Endothelial cell of umbilical vein (primary cell): ENCODE results near the gene BPI. TPM values are rescaled to one million over a fixed set of nuclear protein-coding genes. Genes with fewer than 3 reads are reported as not detected.

Experiments
- BruUV-seq: library from RNA; stranded (reverse); fragments of 400-500 nt; replicated peaks from 2 replicates; lab custom pipeline; 2021; lab: Mats Ljungman, UMichigan
- CTCF ChIA-PET: fragments of 300-600, 350-600 bp; sonication (Branson Sonifier 250); formaldehyde crosslinking; loops from one replicate; lab custom pipeline; 2021; ENCODE audit warnings: antibody characterized with exemption, inconsistent platforms; lab: Charles Lee
- POLR2A ChIA-PET: fragments of 300-600, 350-600 bp; sonication (Branson Sonifier 250); formaldehyde crosslinking; loops from one replicate; lab custom pipeline; 2021; ENCODE audit warnings: antibody characterized with exemption, inconsistent platforms; lab: Charles Lee
- DNase-seq: peaks from one replicate; pipeline ENCODE4 v3.0.0-alpha.2; 2011; ENCODE audit warnings: low read depth, low spot score
- FAIRE-seq: peaks from 2 replicates; lab custom pipeline; 2011; peaks lifted over from hg19 to GRCh38; lab: Jason Lieb, UNC
- H2AFZ ChIP-seq: 2 replicates; pipeline ENCODE4 v1.6.0; 2012; ENCODE audit warnings: low read depth, low read length, control low read depth, inconsistent platforms
- H3K27ac ChIP-seq: 2 replicates; pipeline ENCODE4 v1.5.1; 2011; ENCODE audit warnings: low read depth, mild to moderate bottlenecking, control low read depth, low read length, moderate library complexity; ENCODE audit not compliant: insufficient read depth
- H3K27me3 ChIP-seq, 2 experiments: 2 replicates each; pipeline versions ENCODE4 v1.6.0 to v1.6.1; 2011; ENCODE audit warnings: low read length in 2 of 2, mixed read lengths in 1 of 2; ENCODE audit not compliant: control insufficient read depth in 2 of 2, insufficient read depth in 2 of 2
- H3K36me3 ChIP-seq, 2 experiments: 2 replicates in 1 of 2; 3 replicates in 1 of 2; pipeline ENCODE4 v1.5.1; 2011; ENCODE audit warnings: low read length in 2 of 2, mild to moderate bottlenecking in 1 of 2, moderate library complexity in 1 of 2; ENCODE audit not compliant: control insufficient read depth in 2 of 2, insufficient read depth in 2 of 2; ENCODE audit errors: extremely low read depth in 1 of 2
- H3K4me1 ChIP-seq: 3 replicates; pipeline ENCODE4 v1.5.1; 2011; ENCODE audit warnings: mild to moderate bottlenecking, low read length; ENCODE audit not compliant: control insufficient read depth, insufficient read depth; ENCODE audit errors: extremely low read depth
- H3K4me2 ChIP-seq: 2 replicates; pipeline ENCODE4 v1.6.1; 2011; ENCODE audit warnings: low read length, control low read depth, mixed read lengths; ENCODE audit not compliant: insufficient read depth
- H3K4me3 ChIP-seq, 3 experiments: fragments of 200-600 bp in 1 of 3; sonication (generic), shearing (Covaris generic) in 1 of 3; replicated peaks in 1 of 3; 2 replicates each; pipeline ENCODE4 v1.5.1; 2011 to 2016; ENCODE audit warnings: control low read depth in 3 of 3, low read length in 3 of 3, mild to moderate bottlenecking in 2 of 3, inconsistent platforms in 1 of 3, low read depth in 1 of 3, moderate library complexity in 1 of 3; ENCODE audit not compliant: insufficient read depth in 1 of 3
- H3K79me2 ChIP-seq: 2 replicates; pipeline ENCODE4 v1.6.0; 2012; ENCODE audit warnings: low read length, inconsistent platforms; ENCODE audit not compliant: control insufficient read depth, insufficient read depth
- H3K9ac ChIP-seq: replicated peaks from 2 replicates; pipeline ENCODE3; 2011; ENCODE audit warnings: low read length, control low read depth; ENCODE audit not compliant: insufficient read depth; ENCODE audit errors: extremely low read depth
- H3K9me1 ChIP-seq: replicated peaks from 3 replicates; pipeline ENCODE4 v1.6.0; 2011; ENCODE audit warnings: mild to moderate bottlenecking, low read length; ENCODE audit not compliant: control insufficient read depth, insufficient read depth; ENCODE audit errors: extremely low read depth
- H3K9me3 ChIP-seq: replicated peaks from 2 replicates; pipeline ENCODE4 v1.5.1; 2012; ENCODE audit warnings: low read length, inconsistent platforms; ENCODE audit not compliant: control insufficient read depth, insufficient read depth
- H4K20me1 ChIP-seq: replicated peaks from 2 replicates; pipeline ENCODE3; 2011; ENCODE audit warnings: mild to moderate bottlenecking, low read length; ENCODE audit not compliant: control insufficient read depth, insufficient read depth; ENCODE audit errors: extremely low read depth
- CTCF ChIP-seq, 2 donors: IDR thresholded peaks; 1 replicate in 1 of 2; 2 replicates in 1 of 2; pipeline ENCODE4 v1.5.1; 2011; ENCODE audit warnings: low read length in 2 of 2, mild to moderate bottlenecking in 2 of 2, moderate library complexity in 2 of 2, control low read depth in 1 of 2, inconsistent platforms in 1 of 2, low read depth in 1 of 2; ENCODE audit not compliant: insufficient read depth in 1 of 2; ENCODE audit errors: extremely low read depth in 1 of 2
- EZH2 ChIP-seq: IDR thresholded peaks from 2 replicates; pipeline ENCODE4 v1.6.1; 2012; ENCODE audit warnings: borderline replicate concordance, low read depth, mild to moderate bottlenecking, moderate library complexity, low read length, inconsistent platforms; ENCODE audit not compliant: severe bottlenecking
- FOS ChIP-seq: IDR thresholded peaks from 2 replicates; pipeline ENCODE4 v1.6.1; 2011; ENCODE audit warnings: mild to moderate bottlenecking, low read length, moderate library complexity, borderline replicate concordance; ENCODE audit not compliant: insufficient read depth
- GATA2 ChIP-seq: IDR thresholded peaks from 2 replicates; pipeline ENCODE4 v1.7.0; 2011; ENCODE audit warnings: low read depth, mild to moderate bottlenecking, moderate library complexity, mixed read lengths, low read length; ENCODE audit not compliant: insufficient read length, insufficient read depth
- JUN ChIP-seq: IDR thresholded peaks from 2 replicates; pipeline ENCODE4 v1.6.1; 2011; ENCODE audit warnings: borderline replicate concordance, low read depth; ENCODE audit not compliant: insufficient read length, insufficient read depth
- MAX ChIP-seq: IDR thresholded peaks from 2 replicates; pipeline ENCODE4 v1.6.1; 2011; ENCODE audit not compliant: insufficient read depth, insufficient read length
- MYC ChIP-seq: IDR thresholded peaks from one replicate; pipeline ENCODE4 v1.6.1; 2011; ENCODE audit warnings: mild to moderate bottlenecking, low read depth, low read length
- POLR2A ChIP-seq: IDR thresholded peaks from 2 replicates; pipeline ENCODE4 v1.6.1; 2012; ENCODE audit warnings: low read depth, mild to moderate bottlenecking, control low read depth, low read length
- POLR2AphosphoS5 ChIP-seq: IDR thresholded peaks from 2 replicates; pipeline ENCODE4 v1.6.1; 2012; ENCODE audit warnings: low read depth, mild to moderate bottlenecking, control low read depth, low read length, moderate library complexity; ENCODE audit not compliant: insufficient read depth
- dilution Hi-C: fragments of 300-500 bp; cut with MboI; formaldehyde crosslinking; loops from one replicate; pipeline ENCODE4 v1.15.0; 2019; ENCODE audit warnings: low sequenced_read_pairs; ENCODE audit not compliant: extremely low pct_ligation_motif_present
- intact Hi-C: fragments of 100-400 bp; cut with micrococcal nuclease; formaldehyde crosslinking; loops from one replicate; pipeline ENCODE4 v1.10.0; 2022
- polyA plus RNA-seq, 4 experiments: library from polyadenylated mRNA; depleted of rRNA in 3 of 4; stranded (reverse) in 3 of 4; unstranded in 1 of 4; fragments of >200 nt; gene quantifications; 2 replicates each; pipeline versions ENCODE4 v1.2.1 to v1.2.3, GENCODE V29; 2011 to 2012; ENCODE audit warnings: missing spikeins in 1 of 4
- total RNA-seq: library from RNA; stranded (reverse); gene quantifications from 2 replicates; pipeline ENCODE4 v1.2.3, GENCODE V29; 2021

BPI gene
- total and polyA plus RNA-seq, 2 donors (not counting 3 experiments of a cell fraction or from before 2014, with no cell fraction given) = not detected

DNA sequence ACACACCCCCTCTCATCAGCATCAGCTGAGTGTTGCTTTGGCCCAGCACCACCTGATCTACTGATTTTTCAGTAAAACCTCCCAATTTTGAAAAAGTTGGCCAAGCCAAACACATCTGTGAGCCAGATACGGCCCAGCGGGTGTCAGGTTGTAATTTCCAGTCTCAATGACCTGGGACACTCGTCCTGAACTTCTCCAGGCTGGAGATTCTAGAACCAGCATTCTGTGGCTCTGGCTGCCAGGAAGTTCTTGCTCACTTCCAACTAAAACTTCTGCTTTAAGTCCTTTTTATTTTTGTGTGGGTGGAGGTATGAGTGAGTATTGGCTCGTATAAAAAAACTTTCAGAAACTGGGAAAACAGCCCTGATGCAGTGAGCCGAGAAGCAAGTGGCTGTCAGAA lies 48.6 kb upstream of the BPI start:
- no peaks in the 10 kb centered on the region for H3K4me1 ChIP-seq
- no peak for DNase-seq
- H3K27ac ChIP-seq = no peak overlapping the region
- H3K9me1 ChIP-seq = no peaks in the 10 kb centered on the region
- H3K9ac ChIP-seq = no peak overlapping the region
- no peaks in the 10 kb centered on the region for H4K20me1 ChIP-seq
- H2AFZ ChIP-seq = peak overlapping the region; percentile 42
- FAIRE-seq = no peak
- no peaks in the 10 kb centered on the region for H3K9me3 ChIP-seq
- H3K27me3 ChIP-seq = no peaks in the 10 kb centered on the region
- no peak for TF ChIP-seq MYC
- TF ChIP-seq MAX = no peak
- no peak for TF ChIP-seq POLR2A
- no peak for TF ChIP-seq EZH2
- TF ChIP-seq POLR2AphosphoS5 = no peak
- TF ChIP-seq JUN = no peak
- no peak for TF ChIP-seq GATA2
- no peak for TF ChIP-seq FOS
- TF ChIP-seq CTCF (IDR thresholded peaks at IDR 0.05; ENCODE audit: extremely low read depth in 1 of 2, insufficient read depth in 1 of 2, low read depth in 1 of 2, low read length in 2 of 2) = no peak
- intact Hi-C loops = no loop called here
- H3K79me2 ChIP-seq = no peaks in the 10 kb centered on the region
- dilution Hi-C loops = no loop called here
- H3K36me3 ChIP-seq = no peaks in the 10 kb centered on the region
- ChIA-PET CTCF (interaction anchor here (1.8 to 2.3 kb wide), 2 partner anchors 11 to 50 kb away, joined by 4 to 7 read pairs; no protein-coding TSS in a partner anchor), POLR2A (no interaction called here)
- H3K4me3 ChIP-seq = no peak overlapping the region
- no TSS peak for BruUV-seq
- no peak overlapping the region for H3K4me2 ChIP-seq
